HS-5 (cell line): ENCODE measurements around the gene B4GALT5.

Experiments
- DNase-seq: peaks from one replicate; pipeline ENCODE4 v3.0.0-alpha.2; 2012; ENCODE audit warnings: low read depth

B4GALT5 gene

GRCh38 chr20:49583669-49584417 lies 129.8 kb downstream of the B4GALT5 start:
- peak; percentile 96 for DNase-seq

- DNase-seq, result no peak
Observed at GRCh38 chr20:49583343-49583668, 130.4 kb downstream of the B4GALT5 start.
